IMR-90 (cell line): ENCODE data around the gene SCYL2. TPM values are rescaled to one million over a fixed set of nuclear protein-coding genes. Genes with fewer than 3 reads are reported as not detected.

Source experiments
- ATAC-seq: fragments of 200-7000 bp; cut with Tn5 transposase; 2 replicates; pipeline ENCODE4 v1.9.1; 2020; ENCODE audit warnings: low read depth, mild to moderate bottlenecking, moderate library complexity
- BruUV-seq: library from RNA; stranded (reverse); fragments of 400-500 nt; replicated peaks from 2 replicates; lab custom pipeline; 2021; lab: Mats Ljungman, UMichigan
- CTCF ChIA-PET: fragments of 300-600 bp; formaldehyde crosslinking; extraction: SDS; loops from one replicate; lab custom pipeline; 2021; ENCODE audit warnings: antibody characterized with exemption; lab: Yijun Ruan, JAX
- POLR2A ChIA-PET: fragments of 300-600 bp; sonication (Branson Sonifier 250); formaldehyde crosslinking; loops from one replicate; lab custom pipeline; 2022; ENCODE audit warnings: antibody characterized with exemption; ENCODE audit not compliant: unreplicated experiment; lab: Charles Lee
- DNase-seq: peaks from one replicate; pipeline ENCODE4 v3.0.0; 2013
- H2AFZ ChIP-seq: replicated peaks from 2 replicates; pipeline ENCODE3; 2013; ENCODE audit warnings: low read length, mild to moderate bottlenecking; ENCODE audit not compliant: poor library complexity
- H2AK5ac ChIP-seq: 2 replicates; pipeline ENCODE4 v1.6.1; 2013; ENCODE audit warnings: low read depth, low read length, inconsistent platforms
- H2AK9ac ChIP-seq: replicated peaks from 2 replicates; pipeline ENCODE3; 2013; ENCODE audit warnings: mild to moderate bottlenecking, low read depth, low read length, moderate library complexity; ENCODE audit not compliant: poor library complexity
- H2BK120ac ChIP-seq: 2 replicates; pipeline ENCODE4 v1.6.1; 2013; ENCODE audit warnings: low read depth, low read length, inconsistent platforms
- H2BK15ac ChIP-seq: 3 replicates; pipeline ENCODE4 v1.6.1; 2013; ENCODE audit warnings: low read depth, low read length, inconsistent platforms
- H2BK20ac ChIP-seq: 2 replicates; pipeline ENCODE4 v1.6.1; 2013; ENCODE audit warnings: low read depth, mild to moderate bottlenecking, inconsistent platforms, low read length, moderate library complexity
- H2BK5ac ChIP-seq: 2 replicates; pipeline ENCODE4 v1.6.1; 2013; ENCODE audit warnings: mild to moderate bottlenecking, low read depth, low read length, inconsistent platforms; ENCODE audit not compliant: poor library complexity, severe bottlenecking
- H3K14ac ChIP-seq: replicated peaks from 2 replicates; pipeline ENCODE4 v1.6.1; 2013; ENCODE audit warnings: low read depth, low read length, inconsistent platforms
- H3K18ac ChIP-seq: 2 replicates; pipeline ENCODE4 v1.6.1; 2013; ENCODE audit warnings: low read depth, low read length, control low read depth
- H3K23ac ChIP-seq: 2 replicates; pipeline ENCODE4 v1.6.1; 2013; ENCODE audit warnings: low read depth, low read length, inconsistent platforms
- H3K27ac ChIP-seq: 2 replicates; pipeline ENCODE4 v1.5.1; 2013; ENCODE audit warnings: mild to moderate bottlenecking, control low read depth, low read length; ENCODE audit not compliant: insufficient read depth
- H3K27me3 ChIP-seq: 2 replicates; pipeline ENCODE4 v1.6.1; 2013; ENCODE audit warnings: low read length; ENCODE audit not compliant: control insufficient read depth, insufficient read depth
- H3K36me3 ChIP-seq: 2 replicates; pipeline ENCODE4 v1.6.1; 2013; ENCODE audit warnings: low read length, mixed read lengths; ENCODE audit not compliant: control insufficient read depth, insufficient read depth
- H3K4ac ChIP-seq: 2 replicates; pipeline ENCODE4 v1.6.1; 2013; ENCODE audit warnings: low read depth, low read length, inconsistent platforms
- H3K4me1 ChIP-seq: 2 replicates; pipeline ENCODE4 v1.6.1; 2013; ENCODE audit warnings: low read length, mixed read lengths; ENCODE audit not compliant: control insufficient read depth, insufficient read depth
- H3K4me2 ChIP-seq: 2 replicates; pipeline ENCODE4 v1.6.1; 2013; ENCODE audit warnings: low read depth, mild to moderate bottlenecking, control low read depth, low read length, moderate library complexity
- H3K4me3 ChIP-seq: 2 replicates; pipeline ENCODE4 v1.5.1; 2013; ENCODE audit warnings: low read depth, mild to moderate bottlenecking, control low read depth, low read length, moderate library complexity; ENCODE audit not compliant: insufficient read depth
- H3K56ac ChIP-seq: 2 replicates; pipeline ENCODE4 v1.6.1; 2013; ENCODE audit warnings: low read length, inconsistent platforms; ENCODE audit not compliant: insufficient read depth; ENCODE audit errors: extremely low read depth
- H3K79me1 ChIP-seq, 2 experiments: 2 replicates each; pipeline ENCODE4 v1.6.1; 2013; ENCODE audit warnings: low read length in 2 of 2, inconsistent platforms in 1 of 2, low read depth in 1 of 2
- H3K9ac ChIP-seq: 2 replicates; pipeline ENCODE4 v1.6.1; 2013; ENCODE audit warnings: low read depth, low read length, control low read depth
- H3K9me1 ChIP-seq: 2 replicates; pipeline ENCODE4 v1.6.1; 2013; ENCODE audit warnings: low read length, inconsistent platforms; ENCODE audit not compliant: insufficient read depth
- H3K9me3 ChIP-seq: 2 replicates; pipeline ENCODE4 v1.6.1; 2013; ENCODE audit warnings: low read length; ENCODE audit not compliant: control insufficient read depth, insufficient read depth
- H4K20me1 ChIP-seq: 2 replicates; pipeline ENCODE4 v1.6.1; 2013; ENCODE audit warnings: low read length, inconsistent platforms; ENCODE audit not compliant: insufficient read depth
- H4K5ac ChIP-seq: 2 replicates; pipeline ENCODE4 v1.6.1; 2013; ENCODE audit warnings: mild to moderate bottlenecking, low read depth, low read length, control low read depth
- H4K8ac ChIP-seq, 2 experiments: 2 replicates each; pipeline ENCODE4 v1.6.1; 2013; ENCODE audit warnings: low read depth in 2 of 2, low read length in 2 of 2, control low read depth in 1 of 2, inconsistent platforms in 1 of 2
- H4K91ac ChIP-seq: 2 replicates; pipeline ENCODE4 v1.6.1; 2013; ENCODE audit warnings: low read depth, low read length, inconsistent platforms; ENCODE audit not compliant: insufficient read depth
- BHLHE40 ChIP-seq: fragments of 150-350 bp; IDR thresholded peaks from 2 replicates; pipeline ENCODE4 v1.6.1; 2016; ENCODE audit warnings: mild to moderate bottlenecking, low read depth, low read length
- CEBPB ChIP-seq: IDR thresholded peaks from 2 replicates; pipeline ENCODE4 v1.6.1; 2012; ENCODE audit warnings: low read depth, low read length, improper control_type of control experiment
- MAZ ChIP-seq: IDR thresholded peaks from 2 replicates; pipeline ENCODE4 v1.6.1; 2012; ENCODE audit warnings: low read depth, mild to moderate bottlenecking, low read length, improper control_type of control experiment, moderate library complexity, borderline replicate concordance
- POLR2A ChIP-seq: IDR thresholded peaks from 2 replicates; pipeline ENCODE4 v1.6.1; 2012; ENCODE audit warnings: mild to moderate bottlenecking, low read depth, low read length
- RAD21 ChIP-seq: IDR thresholded peaks from 2 replicates; pipeline ENCODE4 v1.6.1; 2012; ENCODE audit warnings: low read length, improper control_type of control experiment
- RCOR1 ChIP-seq: IDR thresholded peaks from 2 replicates; pipeline ENCODE4 v1.6.1; 2012; ENCODE audit warnings: mild to moderate bottlenecking, low read length, improper control_type of control experiment; ENCODE audit not compliant: insufficient replicate concordance
- RFX5 ChIP-seq: IDR thresholded peaks from 2 replicates; pipeline ENCODE4 v1.8.0; 2012; ENCODE audit warnings: low read depth, mild to moderate bottlenecking, low read length, moderate library complexity
- SMC3 ChIP-seq: fragments of 150-350 bp; IDR thresholded peaks from 2 replicates; pipeline ENCODE4 v1.6.1; 2016; ENCODE audit warnings: low read depth, mild to moderate bottlenecking, antibody characterized with exemption, low read length, moderate library complexity
- WGBS, 2 experiments: methylation state at CpG; one replicate each; pipeline versions ENCODE4 v1.1.5 to v1.1.7; 2013; ENCODE audit warnings: missing lambda C conversion rate in 2 of 2; ENCODE audit not compliant: insufficient read length in 1 of 2; ENCODE audit errors: extremely low coverage in 2 of 2; 5-methylcytosine and 5-hydroxymethylcytosine counted together
- dilution Hi-C: fragments of 300-500 bp; cut with HindIII; formaldehyde crosslinking; loops from one replicate; pipeline ENCODE4 v1.14.3; 2018; ENCODE audit warnings: low sequenced_read_pairs; ENCODE audit not compliant: unreplicated experiment
- in situ Hi-C: fragments of 300-500 bp; cut with MboI; formaldehyde crosslinking; loops from 3 replicates; pipeline ENCODE4 v1.14.3; 2019; ENCODE audit warnings: low sequenced_read_pairs, inconsistent platforms, mixed read lengths
- intact Hi-C: fragments of 100-400 bp; cut with micrococcal nuclease; formaldehyde crosslinking; loops from 2 replicates; pipeline ENCODE4 v1.10.0; 2022
- polyA plus RNA-seq, 3 experiments: library from polyadenylated mRNA; depleted of rRNA; stranded (reverse); fragments of >200 nt; gene quantifications; 2 replicates each; pipeline ENCODE4 v1.2.3, GENCODE V29; 2012; ENCODE audit warnings: low replicate concordance in 1 of 3
- total RNA-seq: library from RNA; depleted of rRNA; stranded (reverse); fragments of >200 nt; gene quantifications from 2 replicates; pipeline ENCODE4 v1.2.3, GENCODE V29; 2012
- TF ChIP-seq, protein P1 (sequence below): fragments of 150-350 bp; IDR thresholded peaks from 2 replicates; pipeline ENCODE4 v1.6.1; 2016; ENCODE audit warnings: low read depth, mild to moderate bottlenecking, low read length, moderate library complexity, borderline replicate concordance
- TF ChIP-seq, protein P2 (sequence below): fragments of 150-350 bp; IDR thresholded peaks from 2 replicates; pipeline ENCODE4 v1.6.1; 2017; ENCODE audit warnings: mild to moderate bottlenecking, antibody characterized with exemption, low read length, low read depth
- TF ChIP-seq, protein P3 (sequence below): conservative IDR thresholded peaks from 2 replicates; pipeline ENCODE4 v1.5.1; 2012; ENCODE audit warnings: mild to moderate bottlenecking, low read depth, low read length, improper control_type of control experiment

The SCYL2 gene
- total and polyA plus RNA-seq, 2 of the 4 experiments (the other 2 are of a cell fraction) = 15.3 to 52.0 TPM

DNA sequence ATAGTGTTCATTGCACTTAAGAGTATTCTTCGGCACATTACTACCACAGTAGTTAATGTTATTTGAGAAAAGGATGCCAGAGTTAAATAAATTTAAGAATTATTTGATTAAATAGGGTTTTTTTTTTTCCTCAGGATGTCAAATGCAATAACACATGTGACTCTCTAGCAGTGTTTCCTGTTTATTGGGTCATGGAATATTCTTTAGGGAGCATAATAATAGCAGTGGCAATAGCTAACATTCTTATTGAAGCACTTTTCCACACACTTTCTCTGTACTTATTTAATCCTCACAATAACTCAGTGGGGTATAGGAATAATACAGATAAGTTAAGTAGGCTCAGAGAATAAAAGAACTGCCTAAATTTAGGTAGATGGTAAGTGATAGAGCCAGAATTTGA is 44.3 kb downstream of the SCYL2 start:
- Histone ChIP-seq H2AK9ac (no peak overlapping the region), H3K4me2 (no peak overlapping the region), H2BK5ac (no peak overlapping the region), H2AK5ac (no peak overlapping the region), H3K4ac (no peak overlapping the region), H3K27ac (no peak overlapping the region), H3K18ac (no peak overlapping the region), H2AFZ (no peak overlapping the region), H3K14ac (no peak overlapping the region), H3K4me3 (no peak overlapping the region), H4K91ac (no peak overlapping the region), H3K36me3 (peaks cover 14% of the 10 kb centered on the region), H3K79me1 (peaks cover 0 to 8% of the 10 kb centered on the region in 2 experiments; a peak in 3 of 4 replicates), H4K8ac (no peak overlapping the region), H4K20me1 (no peaks in the 10 kb centered on the region), H3K27me3 (no peaks in the 10 kb centered on the region), H3K9ac (no peak overlapping the region), H2BK120ac (no peak overlapping the region), H3K9me3 (no peaks in the 10 kb centered on the region), H3K4me1 (no peaks in the 10 kb centered on the region), H4K5ac (no peak overlapping the region), H2BK20ac (no peak overlapping the region), H2BK15ac (no peak overlapping the region), H3K9me1 (no peaks in the 10 kb centered on the region; the same call in 1 of the 2 replicates), H3K56ac (no peak overlapping the region), H3K23ac (no peak overlapping the region)
- no peak for DNase-seq
- TF ChIP-seq CEBPB = no peak
- TF ChIP-seq MAZ = no peak
- no peak for TF ChIP-seq POLR2A
- TF ChIP-seq, protein P1, sequence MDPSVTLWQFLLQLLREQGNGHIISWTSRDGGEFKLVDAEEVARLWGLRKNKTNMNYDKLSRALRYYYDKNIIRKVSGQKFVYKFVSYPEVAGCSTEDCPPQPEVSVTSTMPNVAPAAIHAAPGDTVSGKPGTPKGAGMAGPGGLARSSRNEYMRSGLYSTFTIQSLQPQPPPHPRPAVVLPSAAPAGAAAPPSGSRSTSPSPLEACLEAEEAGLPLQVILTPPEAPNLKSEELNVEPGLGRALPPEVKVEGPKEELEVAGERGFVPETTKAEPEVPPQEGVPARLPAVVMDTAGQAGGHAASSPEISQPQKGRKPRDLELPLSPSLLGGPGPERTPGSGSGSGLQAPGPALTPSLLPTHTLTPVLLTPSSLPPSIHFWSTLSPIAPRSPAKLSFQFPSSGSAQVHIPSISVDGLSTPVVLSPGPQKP = no peak
- TF ChIP-seq BHLHE40 = no peak
- TF ChIP-seq SMC3 = no peak
- no peak for TF ChIP-seq RCOR1
- TF ChIP-seq, protein P2, sequence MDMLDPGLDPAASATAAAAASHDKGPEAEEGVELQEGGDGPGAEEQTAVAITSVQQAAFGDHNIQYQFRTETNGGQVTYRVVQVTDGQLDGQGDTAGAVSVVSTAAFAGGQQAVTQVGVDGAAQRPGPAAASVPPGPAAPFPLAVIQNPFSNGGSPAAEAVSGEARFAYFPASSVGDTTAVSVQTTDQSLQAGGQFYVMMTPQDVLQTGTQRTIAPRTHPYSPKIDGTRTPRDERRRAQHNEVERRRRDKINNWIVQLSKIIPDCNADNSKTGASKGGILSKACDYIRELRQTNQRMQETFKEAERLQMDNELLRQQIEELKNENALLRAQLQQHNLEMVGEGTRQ = no peak
- TF ChIP-seq RAD21 = no peak
- TF ChIP-seq RFX5 = no peak
- TF ChIP-seq, protein P3, sequence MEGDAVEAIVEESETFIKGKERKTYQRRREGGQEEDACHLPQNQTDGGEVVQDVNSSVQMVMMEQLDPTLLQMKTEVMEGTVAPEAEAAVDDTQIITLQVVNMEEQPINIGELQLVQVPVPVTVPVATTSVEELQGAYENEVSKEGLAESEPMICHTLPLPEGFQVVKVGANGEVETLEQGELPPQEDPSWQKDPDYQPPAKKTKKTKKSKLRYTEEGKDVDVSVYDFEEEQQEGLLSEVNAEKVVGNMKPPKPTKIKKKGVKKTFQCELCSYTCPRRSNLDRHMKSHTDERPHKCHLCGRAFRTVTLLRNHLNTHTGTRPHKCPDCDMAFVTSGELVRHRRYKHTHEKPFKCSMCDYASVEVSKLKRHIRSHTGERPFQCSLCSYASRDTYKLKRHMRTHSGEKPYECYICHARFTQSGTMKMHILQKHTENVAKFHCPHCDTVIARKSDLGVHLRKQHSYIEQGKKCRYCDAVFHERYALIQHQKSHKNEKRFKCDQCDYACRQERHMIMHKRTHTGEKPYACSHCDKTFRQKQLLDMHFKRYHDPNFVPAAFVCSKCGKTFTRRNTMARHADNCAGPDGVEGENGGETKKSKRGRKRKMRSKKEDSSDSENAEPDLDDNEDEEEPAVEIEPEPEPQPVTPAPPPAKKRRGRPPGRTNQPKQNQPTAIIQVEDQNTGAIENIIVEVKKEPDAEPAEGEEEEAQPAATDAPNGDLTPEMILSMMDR = no peak
- intact Hi-C loops (loop anchor here (5.0 kb wide), 1 partner anchor 34 kb away; no protein-coding TSS in a partner anchor), dilution Hi-C loops (no loop called here), in situ Hi-C loops (no loop called here)
- CTCF ChIA-PET = no interaction called here
- no peak for ATAC-seq
- POLR2A ChIA-PET = no interaction called here
- no TSS peak for BruUV-seq
- WGBS, 2 experiments = no CpG with 5 or more reads among the region's 1 CpG
